NB4 (cell line): Measurements from ENCODE around the gene BAZ2B.

Source experiments
- MAX ChIP-seq: IDR thresholded peaks from 2 replicates; pipeline ENCODE4 v1.6.1; 2011; ENCODE audit warnings: low read depth, low read length
- POLR2A ChIP-seq: IDR thresholded peaks from 2 replicates; pipeline ENCODE4 v1.6.1; 2011; ENCODE audit warnings: mild to moderate bottlenecking; ENCODE audit not compliant: insufficient read length; ENCODE audit errors: extremely low read depth
- TF ChIP-seq, protein P1 (sequence below): IDR thresholded peaks from one replicate; pipeline ENCODE4 v1.5.1; 2012; ENCODE audit warnings: low read depth, low read length

- TF ChIP-seq, protein P1, sequence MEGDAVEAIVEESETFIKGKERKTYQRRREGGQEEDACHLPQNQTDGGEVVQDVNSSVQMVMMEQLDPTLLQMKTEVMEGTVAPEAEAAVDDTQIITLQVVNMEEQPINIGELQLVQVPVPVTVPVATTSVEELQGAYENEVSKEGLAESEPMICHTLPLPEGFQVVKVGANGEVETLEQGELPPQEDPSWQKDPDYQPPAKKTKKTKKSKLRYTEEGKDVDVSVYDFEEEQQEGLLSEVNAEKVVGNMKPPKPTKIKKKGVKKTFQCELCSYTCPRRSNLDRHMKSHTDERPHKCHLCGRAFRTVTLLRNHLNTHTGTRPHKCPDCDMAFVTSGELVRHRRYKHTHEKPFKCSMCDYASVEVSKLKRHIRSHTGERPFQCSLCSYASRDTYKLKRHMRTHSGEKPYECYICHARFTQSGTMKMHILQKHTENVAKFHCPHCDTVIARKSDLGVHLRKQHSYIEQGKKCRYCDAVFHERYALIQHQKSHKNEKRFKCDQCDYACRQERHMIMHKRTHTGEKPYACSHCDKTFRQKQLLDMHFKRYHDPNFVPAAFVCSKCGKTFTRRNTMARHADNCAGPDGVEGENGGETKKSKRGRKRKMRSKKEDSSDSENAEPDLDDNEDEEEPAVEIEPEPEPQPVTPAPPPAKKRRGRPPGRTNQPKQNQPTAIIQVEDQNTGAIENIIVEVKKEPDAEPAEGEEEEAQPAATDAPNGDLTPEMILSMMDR: no peak
- TF ChIP-seq POLR2A: no peak
- TF ChIP-seq MAX: no peak
Measured at GRCh38 chr2:159454185-159454584, 162.2 kb downstream of the BAZ2B start.
